VCaP (cell line): ENCODE data around the gene PPP2R1A.

Source experiments
- H3K27ac ChIP-seq: fragments of 450-650 bp; 2 replicates; pipeline ENCODE4 v1.5.1; 2017
- TF ChIP-seq, protein P1 (sequence below): fragments of 450-650 bp; conservative IDR thresholded peaks from 2 replicates; pipeline ENCODE4 v1.5.1; 2017; ENCODE audit warnings: mild to moderate bottlenecking, moderate library complexity

PPP2R1A gene

DNA sequence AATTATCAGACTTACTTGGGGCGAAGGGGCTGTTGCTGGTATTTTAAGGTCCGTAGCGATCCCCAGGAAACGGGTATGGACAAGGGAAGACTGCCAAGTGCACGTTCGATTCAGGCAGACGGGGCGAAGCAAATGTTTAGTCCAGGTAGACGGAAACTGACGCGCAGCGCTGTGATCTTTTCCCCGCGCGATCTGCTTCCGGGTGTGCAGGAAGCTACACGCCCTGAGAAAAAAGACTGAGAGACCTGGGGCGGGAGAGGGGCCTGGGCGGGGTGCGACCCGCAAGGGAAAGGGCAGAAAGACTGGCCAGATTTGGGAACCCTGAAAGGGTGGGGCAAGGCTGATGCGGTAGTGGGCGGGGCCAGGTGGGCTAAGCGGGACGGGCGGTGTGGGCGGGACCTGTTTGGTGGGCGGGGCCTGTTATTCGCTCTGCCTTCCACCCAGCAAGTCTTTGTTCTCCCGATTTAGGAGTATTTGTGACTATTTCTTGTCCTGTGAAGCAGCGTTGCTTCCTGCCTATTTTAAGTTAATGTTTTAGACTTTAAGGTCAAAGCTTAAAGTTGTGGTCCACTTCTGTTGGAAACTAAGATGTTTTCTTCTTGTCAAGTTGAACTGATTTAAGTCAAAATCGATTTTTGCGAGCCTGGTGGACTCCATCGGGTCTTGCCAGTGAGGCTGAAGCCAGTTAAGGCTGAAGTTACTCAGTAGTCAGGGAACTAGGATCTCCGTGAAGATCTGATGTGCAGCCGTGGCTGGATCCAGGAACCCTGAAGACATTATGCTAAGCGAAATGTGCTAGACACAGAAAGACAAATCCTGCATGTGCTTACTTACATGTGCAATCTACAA is 18.3 kb upstream of the PPP2R1A start, which contains the start of gene ZNF836:
Gene ZNF836 (minus strand): TSS at position 301 of the 849 bp plus-strand sequence. CDS start 3,549 bp downstream, outside the sequence.
- peak within 1 kb of the TSS; percentile 80 for H3K27ac ChIP-seq
- TF ChIP-seq, protein P1, sequence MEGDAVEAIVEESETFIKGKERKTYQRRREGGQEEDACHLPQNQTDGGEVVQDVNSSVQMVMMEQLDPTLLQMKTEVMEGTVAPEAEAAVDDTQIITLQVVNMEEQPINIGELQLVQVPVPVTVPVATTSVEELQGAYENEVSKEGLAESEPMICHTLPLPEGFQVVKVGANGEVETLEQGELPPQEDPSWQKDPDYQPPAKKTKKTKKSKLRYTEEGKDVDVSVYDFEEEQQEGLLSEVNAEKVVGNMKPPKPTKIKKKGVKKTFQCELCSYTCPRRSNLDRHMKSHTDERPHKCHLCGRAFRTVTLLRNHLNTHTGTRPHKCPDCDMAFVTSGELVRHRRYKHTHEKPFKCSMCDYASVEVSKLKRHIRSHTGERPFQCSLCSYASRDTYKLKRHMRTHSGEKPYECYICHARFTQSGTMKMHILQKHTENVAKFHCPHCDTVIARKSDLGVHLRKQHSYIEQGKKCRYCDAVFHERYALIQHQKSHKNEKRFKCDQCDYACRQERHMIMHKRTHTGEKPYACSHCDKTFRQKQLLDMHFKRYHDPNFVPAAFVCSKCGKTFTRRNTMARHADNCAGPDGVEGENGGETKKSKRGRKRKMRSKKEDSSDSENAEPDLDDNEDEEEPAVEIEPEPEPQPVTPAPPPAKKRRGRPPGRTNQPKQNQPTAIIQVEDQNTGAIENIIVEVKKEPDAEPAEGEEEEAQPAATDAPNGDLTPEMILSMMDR: no peak

DNA sequence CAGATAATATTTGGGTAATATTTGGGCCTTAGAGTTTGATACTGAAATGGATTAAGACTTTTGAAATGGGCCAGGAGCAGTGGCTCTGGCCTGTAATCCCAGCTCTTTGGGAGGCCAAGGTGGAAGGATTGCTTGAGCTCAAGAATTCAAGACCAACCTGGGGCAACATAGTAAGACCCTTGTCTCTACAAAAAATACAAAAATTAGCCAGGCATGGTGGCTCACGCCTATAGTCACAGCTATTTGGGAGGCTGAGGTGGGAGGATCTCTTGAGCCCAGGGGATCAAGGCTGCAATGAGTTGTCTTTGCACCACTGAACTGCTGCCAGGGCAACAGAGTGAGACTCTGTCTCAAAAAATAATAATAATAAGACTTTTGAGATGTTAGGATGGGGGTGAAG is 17.5 kb upstream of the PPP2R1A start:
- peak overlapping the region; percentile 80 for H3K27ac ChIP-seq
- TF ChIP-seq, protein P1: no peak

DNA sequence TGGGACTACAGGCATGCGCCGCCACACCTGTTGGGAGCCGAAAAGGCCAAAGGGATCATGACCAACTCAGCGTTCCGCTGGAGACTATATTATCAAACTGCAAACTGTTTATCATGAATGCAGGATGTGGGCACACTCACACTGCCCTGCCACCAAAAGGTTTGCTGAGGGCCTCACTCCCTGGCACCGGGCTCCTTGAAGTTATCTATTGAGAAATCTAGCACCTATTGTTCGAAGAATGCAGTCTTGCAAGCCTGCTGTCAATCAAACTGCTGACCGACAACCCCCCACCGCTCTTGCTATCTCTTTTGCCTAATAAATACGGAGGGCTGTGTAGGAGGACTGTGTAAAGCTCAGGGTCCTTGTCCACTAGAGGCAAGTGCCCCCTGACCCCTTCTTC is 13.3 kb upstream of the PPP2R1A start:
- H3K27ac ChIP-seq: no peak overlapping the region
- TF ChIP-seq, protein P1: no peak

DNA sequence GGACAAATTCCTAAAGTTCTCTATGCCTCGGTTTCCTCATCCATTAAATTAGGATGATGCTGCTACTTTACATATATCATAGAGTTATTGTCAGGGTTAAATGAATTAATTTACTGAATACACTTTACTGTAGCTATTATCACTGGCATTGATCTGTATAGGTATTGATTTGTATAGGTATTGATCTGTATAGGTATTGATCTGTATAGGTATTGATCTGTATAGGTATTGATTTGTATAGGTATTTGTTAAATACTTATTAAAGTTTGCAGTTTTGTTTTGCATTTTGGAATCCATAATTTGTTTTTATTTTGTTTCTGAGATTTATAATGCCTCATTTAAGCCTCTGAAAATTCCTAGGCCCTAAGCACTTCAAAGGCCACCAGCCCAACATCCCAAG is 2.4 kb upstream of the PPP2R1A start:
- TF ChIP-seq, protein P1: no peak
- H3K27ac ChIP-seq: peak overlapping the region; percentile 99

DNA sequence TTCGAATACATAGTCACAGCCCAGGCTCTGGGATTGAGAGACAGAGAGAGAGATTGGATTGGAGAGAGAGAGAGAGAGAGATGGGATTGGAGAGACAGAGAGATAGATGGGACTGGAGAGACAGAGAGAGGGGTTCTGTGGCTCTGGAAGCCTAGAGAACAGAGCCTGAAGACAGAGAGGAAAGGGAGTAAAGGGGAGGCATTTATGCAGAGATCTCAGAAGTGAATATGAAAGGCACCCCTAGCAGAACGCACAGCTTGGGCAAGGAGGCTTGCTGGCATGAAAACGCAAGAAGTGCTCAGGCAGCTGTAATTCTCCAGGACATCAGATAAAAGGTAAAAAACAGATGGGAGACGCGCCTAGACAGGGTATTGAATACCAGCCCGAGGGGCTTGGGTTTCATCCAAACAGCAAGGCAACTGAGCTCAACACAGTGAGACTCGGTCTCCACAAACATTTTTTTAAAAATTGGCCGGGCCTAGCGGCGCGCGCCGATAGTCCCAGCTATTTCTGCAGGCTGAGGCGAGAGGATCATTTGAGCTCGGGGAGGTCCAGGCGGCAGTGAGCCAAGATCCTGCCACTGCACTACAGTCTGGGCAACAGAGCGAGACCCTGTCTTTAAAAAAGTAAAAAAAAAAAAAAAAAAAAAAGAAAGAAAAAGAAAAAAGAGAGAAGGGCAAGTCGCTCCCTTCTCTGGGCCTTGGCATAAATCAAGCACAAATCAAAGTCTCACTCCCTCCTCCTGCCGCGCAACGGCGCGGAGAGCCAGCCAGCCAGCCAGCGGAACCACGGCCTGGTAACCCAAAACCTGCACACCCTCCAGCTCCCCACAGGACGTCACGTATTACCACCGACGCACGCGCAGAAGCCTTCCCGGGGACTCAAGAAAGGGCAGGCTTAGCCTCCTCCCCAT is 774 bp upstream of the PPP2R1A start:
- H3K27ac ChIP-seq: peak overlapping the region; percentile 99
- TF ChIP-seq, protein P1: no peak

DNA sequence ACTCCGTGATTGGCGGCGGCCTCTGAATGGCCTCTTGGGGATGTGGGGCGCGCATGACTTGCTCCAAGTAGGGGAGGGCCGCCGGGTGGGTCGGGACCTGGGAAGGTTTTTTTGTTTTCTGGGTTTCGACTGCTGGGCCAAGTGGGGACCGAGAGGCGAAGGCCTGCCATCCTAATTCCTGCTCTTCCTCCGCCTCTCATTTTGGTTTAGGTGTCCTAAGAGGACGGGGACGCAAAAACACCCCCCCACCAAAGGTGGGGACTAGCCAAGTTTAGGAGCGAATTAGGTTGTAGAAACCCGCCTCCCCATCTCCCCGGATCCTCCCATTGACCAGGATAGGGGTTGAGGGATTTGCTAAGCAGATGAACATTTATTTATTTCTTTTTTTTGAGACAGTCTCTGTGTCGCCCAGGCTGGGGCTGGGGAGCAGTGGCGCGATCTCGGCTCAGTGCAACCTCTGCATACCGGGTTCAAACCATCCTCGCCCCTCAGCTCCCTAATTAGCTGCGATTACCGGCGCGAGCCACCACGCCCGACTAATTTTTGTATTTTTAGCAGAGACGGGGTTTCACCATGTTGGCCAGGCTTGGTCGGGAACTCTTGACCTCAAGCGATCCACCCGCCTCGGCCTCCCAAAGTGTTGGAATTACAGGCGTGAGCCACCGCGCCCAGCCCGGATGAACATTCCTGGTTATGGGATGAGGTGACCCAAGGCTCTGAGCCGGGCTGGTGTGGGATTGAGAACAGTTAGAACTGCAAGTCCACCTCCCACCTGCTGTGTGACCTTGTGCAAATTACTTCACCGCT is 838 bp downstream of the PPP2R1A start:
- peak overlapping the region; percentile 99 for H3K27ac ChIP-seq

More for the DNA sequence above, 838 bp downstream of the PPP2R1A start:
- TF ChIP-seq, protein P1: no peak
